Measurements from ENCODE around the gene PSMA7. TPM values are rescaled to one million over a fixed set of nuclear protein-coding genes. Genes with fewer than 3 reads are reported as not detected.
A peak's percentile ranks its signal among the peaks of the same experiment; 100 is the strongest.

PSMA7 gene
- total RNA-seq, 1 donor = 215 TPM

- Histone ChIP-seq H3K36me3 (ENCODE audit: insufficient read depth, low read length) (peaks cover 36% of the 10 kb centered on the region), H3K4me1 (ENCODE audit: insufficient read depth, low read length) (no peaks in the 10 kb centered on the region), H3K4me3 (ENCODE audit: insufficient read depth, low read length) (no peak overlapping the region), H3K9me3 (ENCODE audit: low read depth, low read length) (no peaks in the 10 kb centered on the region), H2AFZ (ENCODE audit: low read length) (no peak overlapping the region), H4K20me1 (ENCODE audit: insufficient read depth, low read length) (no peaks in the 10 kb centered on the region), H3K4me2 (ENCODE audit: insufficient read depth, low read length) (no peak overlapping the region), H3K79me2 (ENCODE audit: insufficient read depth, low read length) (no peaks in the 10 kb centered on the region), H3K27ac (ENCODE audit: low read depth, low read length) (no peak overlapping the region), H3K27me3 (ENCODE audit: insufficient read depth, low read length) (no peaks in the 10 kb centered on the region)
- DNase-seq (ENCODE audit: insufficient read length, low spot score, missing footprints) = no peak
- no peak for TF ChIP-seq CTCF (IDR thresholded peaks at IDR 0.05; ENCODE audit: extremely low read depth, low read depth, low read length)
These were observed 24.3 kb upstream of the PSMA7 start for GRCh38 chr20:62167474-62167873.

GRCh38 chr20:62165762-62166399 lies 22.7 kb upstream of the PSMA7 start:
- Histone ChIP-seq H3K27me3 (ENCODE audit: insufficient read depth, low read length) (no peaks in the 10 kb centered on the region), H3K4me1 (ENCODE audit: insufficient read depth, low read length) (peaks cover 9% of the 10 kb centered on the region), H3K4me3 (ENCODE audit: insufficient read depth, low read length) (no peak overlapping the region), H3K27ac (ENCODE audit: low read depth, low read length) (peak overlapping the region; percentile 32), H3K9me3 (ENCODE audit: low read depth, low read length) (no peaks in the 10 kb centered on the region), H3K4me2 (ENCODE audit: insufficient read depth, low read length) (no peak overlapping the region), H2AFZ (ENCODE audit: low read length) (no peak overlapping the region), H3K79me2 (ENCODE audit: insufficient read depth, low read length) (peaks cover 5% of the 10 kb centered on the region), H3K36me3 (ENCODE audit: insufficient read depth, low read length) (peaks cover 36% of the 10 kb centered on the region), H4K20me1 (ENCODE audit: insufficient read depth, low read length) (no peaks in the 10 kb centered on the region)
- TF ChIP-seq CTCF (IDR thresholded peaks at IDR 0.05; ENCODE audit: extremely low read depth, low read depth, low read length) = no peak
- peak; percentile 92 for DNase-seq (ENCODE audit: insufficient read length, low spot score, missing footprints)

GRCh38 chr20:62164879-62165761 lies 21.9 kb upstream of the PSMA7 start:
- H4K20me1 ChIP-seq (ENCODE audit: insufficient read depth, low read length) = no peaks in the 10 kb centered on the region
- H3K9me3 ChIP-seq (ENCODE audit: low read depth, low read length) = no peaks in the 10 kb centered on the region
- H3K36me3 ChIP-seq (ENCODE audit: insufficient read depth, low read length) = peaks cover 36% of the 10 kb centered on the region
- no peak overlapping the region for H3K4me3 ChIP-seq (ENCODE audit: insufficient read depth, low read length)
- no peaks in the 10 kb centered on the region for H3K27me3 ChIP-seq (ENCODE audit: insufficient read depth, low read length)
- H2AFZ ChIP-seq (ENCODE audit: low read length) = no peak overlapping the region
- H3K27ac ChIP-seq (ENCODE audit: low read depth, low read length) = no peak overlapping the region
- H3K4me1 ChIP-seq (ENCODE audit: insufficient read depth, low read length) = peaks cover 15% of the 10 kb centered on the region
- H3K4me2 ChIP-seq (ENCODE audit: insufficient read depth, low read length) = no peak overlapping the region
- no peak for TF ChIP-seq CTCF (IDR thresholded peaks at IDR 0.05; ENCODE audit: extremely low read depth, low read depth, low read length)
- H3K79me2 ChIP-seq (ENCODE audit: insufficient read depth, low read length) = peaks cover 10% of the 10 kb centered on the region
- peak; percentile 79 for DNase-seq (ENCODE audit: insufficient read length, low spot score, missing footprints)

Data from osteoblast (primary cell).